ENCODE data around the gene TRMT13. TPM values are rescaled to one million over a fixed set of nuclear protein-coding genes. Genes with fewer than 3 reads are reported as not detected.
A peak's percentile ranks its signal among the peaks of the same experiment; 100 is the strongest.

TRMT13 gene
- polyA plus RNA-seq, 4 donors: 7.6 to 25.5 (median 10.5) TPM

- H3K27ac ChIP-seq (ENCODE audit: low read depth in 1 of 3, low read length in 2 of 3): no peak overlapping the region
- FAIRE-seq (no peak), DNase-seq (no peak)
- no peaks in the 10 kb centered on the region for H3K27me3 ChIP-seq (ENCODE audit: control insufficient read depth in 3 of 3, insufficient read depth in 3 of 3, low read length in 3 of 3)
- no peaks in the 10 kb centered on the region for H3K4me1 ChIP-seq (ENCODE audit: control insufficient read depth in 3 of 3, insufficient read depth in 2 of 3, low read depth in 1 of 3, low read length in 2 of 3)
- H3K36me3 ChIP-seq (ENCODE audit: control insufficient read depth in 3 of 3, insufficient read depth in 2 of 3, low read depth in 1 of 3, low read length in 3 of 3): peaks cover 0 to 6% (median 0%) of the 10 kb centered on the region in 3 donors
- H3K4me3 ChIP-seq (ENCODE audit: low read depth in 1 of 3, low read length in 3 of 3): no peak overlapping the region
- no peaks in the 10 kb centered on the region for H3K9me3 ChIP-seq (ENCODE audit: control insufficient read depth in 2 of 2, insufficient read depth in 1 of 2, low read depth in 1 of 2, low read length in 1 of 2)
Observed at GRCh38 chr1:100109554-100110066, 23.4 kb upstream of the TRMT13 start.

- no peaks in the 10 kb centered on the region for H3K27me3 ChIP-seq (ENCODE audit: control insufficient read depth in 3 of 3, insufficient read depth in 3 of 3, low read length in 3 of 3)
- H3K27ac ChIP-seq (ENCODE audit: low read depth in 1 of 3, low read length in 2 of 3): no peak overlapping the region
- no peak for DNase-seq
- 97 to 99% (median 98%) methylated on average over 4 of the region's 4 CpGs for WGBS, 3 donors
- FAIRE-seq: no peak
- H3K36me3 ChIP-seq (ENCODE audit: control insufficient read depth in 3 of 3, insufficient read depth in 2 of 3, low read depth in 1 of 3, low read length in 3 of 3): peaks cover 0 to 3% (median 3%) of the 10 kb centered on the region in 3 donors
- no peaks in the 10 kb centered on the region for H3K4me1 ChIP-seq (ENCODE audit: control insufficient read depth in 3 of 3, insufficient read depth in 2 of 3, low read depth in 1 of 3, low read length in 2 of 3)
- H3K4me3 ChIP-seq (ENCODE audit: low read depth in 1 of 3, low read length in 3 of 3): no peak overlapping the region
- H3K9me3 ChIP-seq (ENCODE audit: control insufficient read depth in 2 of 2, insufficient read depth in 1 of 2, low read depth in 1 of 2, low read length in 1 of 2): no peaks in the 10 kb centered on the region
Observed at GRCh38 chr1:100115524-100115923, 17.4 kb upstream of the TRMT13 start.

- H3K27me3 ChIP-seq (ENCODE audit: control insufficient read depth in 3 of 3, insufficient read depth in 3 of 3, low read length in 3 of 3): no peaks in the 10 kb centered on the region
- DNase-seq: no peak
- H3K36me3 ChIP-seq (ENCODE audit: control insufficient read depth in 3 of 3, insufficient read depth in 2 of 3, low read depth in 1 of 3, low read length in 3 of 3): peaks cover 2 to 6% (median 3%) of the 10 kb centered on the region in 3 donors
- no peak for FAIRE-seq
- H3K9me3 ChIP-seq (ENCODE audit: control insufficient read depth in 2 of 2, insufficient read depth in 1 of 2, low read depth in 1 of 2, low read length in 1 of 2): no peaks in the 10 kb centered on the region
- H3K27ac ChIP-seq (ENCODE audit: low read depth in 1 of 3, low read length in 2 of 3): no peak overlapping the region
- WGBS, 3 donors: 91 to 98% (median 91%) methylated on average over 1 of the region's 1 CpG
- no peak overlapping the region for H3K4me3 ChIP-seq (ENCODE audit: low read depth in 1 of 3, low read length in 3 of 3)
- H3K4me1 ChIP-seq (ENCODE audit: control insufficient read depth in 3 of 3, insufficient read depth in 2 of 3, low read depth in 1 of 3, low read length in 2 of 3): no peaks in the 10 kb centered on the region
Observed at GRCh38 chr1:100122177-100122576, 10.8 kb upstream of the TRMT13 start.

- Histone ChIP-seq H3K4me3 (ENCODE audit: low read depth in 1 of 3, low read length in 3 of 3) (no peak overlapping the region), H3K27me3 (ENCODE audit: control insufficient read depth in 3 of 3, insufficient read depth in 3 of 3, low read length in 3 of 3) (no peaks in the 10 kb centered on the region), H3K27ac (ENCODE audit: low read depth in 1 of 3, low read length in 2 of 3) (no peak overlapping the region), H3K4me1 (ENCODE audit: control insufficient read depth in 3 of 3, insufficient read depth in 2 of 3, low read depth in 1 of 3, low read length in 2 of 3) (no peaks in the 10 kb centered on the region), H3K36me3 (ENCODE audit: control insufficient read depth in 3 of 3, insufficient read depth in 2 of 3, low read depth in 1 of 3, low read length in 3 of 3) (peaks cover 0 to 6% (median 2%) of the 10 kb centered on the region in 3 donors), H3K9me3 (ENCODE audit: control insufficient read depth in 2 of 2, insufficient read depth in 1 of 2, low read depth in 1 of 2, low read length in 1 of 2) (no peaks in the 10 kb centered on the region)
- DNase-seq (no peak), FAIRE-seq (no peak)
- WGBS, 3 donors: 63 to 82% (median 77%) methylated on average over 1 of the region's 1 CpG
Observed at GRCh38 chr1:100127226-100127625, 5.7 kb upstream of the TRMT13 start.

DNA sequence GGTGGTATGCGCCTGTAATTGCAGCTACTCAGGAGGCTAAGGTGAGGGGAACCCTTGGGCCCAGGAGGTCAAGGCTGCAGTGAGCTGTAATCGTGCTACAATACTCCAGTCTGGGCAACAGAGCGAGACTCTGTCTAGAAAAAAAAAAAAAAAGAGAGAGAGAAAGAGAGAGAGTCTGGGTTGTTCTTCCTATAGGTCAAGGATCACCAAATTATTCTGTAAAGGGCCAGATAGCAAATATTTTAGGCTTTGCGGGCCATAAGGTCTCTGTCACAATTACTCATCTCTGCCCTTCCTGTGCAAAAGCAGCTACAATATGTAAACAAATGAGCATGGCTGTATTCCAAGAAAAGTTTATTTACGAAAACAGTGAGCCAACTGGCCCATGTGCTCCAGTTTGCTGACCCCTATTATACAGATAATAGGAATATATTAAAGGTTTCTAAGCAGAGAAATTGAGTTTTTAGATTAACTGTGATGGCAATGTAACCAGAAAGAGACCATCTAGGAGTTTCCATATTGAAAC, 2.3 kb upstream of the TRMT13 start:
- Histone ChIP-seq H3K4me3 (ENCODE audit: low read depth in 1 of 3, low read length in 3 of 3) (no peak overlapping the region), H3K27me3 (ENCODE audit: control insufficient read depth in 3 of 3, insufficient read depth in 3 of 3, low read length in 3 of 3) (no peaks in the 10 kb centered on the region), H3K9me3 (ENCODE audit: control insufficient read depth in 2 of 2, insufficient read depth in 1 of 2, low read depth in 1 of 2, low read length in 1 of 2) (no peaks in the 10 kb centered on the region), H3K36me3 (ENCODE audit: control insufficient read depth in 3 of 3, insufficient read depth in 2 of 3, low read depth in 1 of 3, low read length in 3 of 3) (no peaks in the 10 kb centered on the region), H3K4me1 (ENCODE audit: control insufficient read depth in 3 of 3, insufficient read depth in 2 of 3, low read depth in 1 of 3, low read length in 2 of 3) (peaks cover 0 to 5% (median 3%) of the 10 kb centered on the region in 3 donors), H3K27ac (ENCODE audit: low read depth in 1 of 3, low read length in 2 of 3) (no peak overlapping the region)
- DNase-seq: no peak
- FAIRE-seq: no peak
- WGBS, 3 donors: 69 to 89% (median 85%) methylated on average over 5 of the region's 5 CpGs

DNA sequence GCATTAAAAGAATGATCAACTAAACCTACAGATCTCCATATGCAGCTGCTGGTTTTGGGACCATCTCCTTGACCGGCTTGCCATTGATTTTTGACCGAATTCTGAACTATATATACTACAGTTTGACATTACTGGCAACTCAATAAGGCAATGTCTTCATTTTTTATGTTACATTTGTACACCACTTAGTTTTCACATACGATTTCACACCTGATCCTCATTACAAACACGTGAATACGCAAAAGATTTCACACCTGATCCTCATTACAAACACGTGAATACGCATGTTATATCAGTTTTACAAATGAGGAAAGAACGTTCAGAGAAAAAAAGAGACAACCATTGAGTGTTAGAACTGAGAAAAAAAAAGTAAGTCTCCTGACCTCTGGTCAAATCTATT, 1.3 kb upstream of the TRMT13 start:
- Histone ChIP-seq H3K36me3 (ENCODE audit: control insufficient read depth in 3 of 3, insufficient read depth in 2 of 3, low read depth in 1 of 3, low read length in 3 of 3) (no peaks in the 10 kb centered on the region), H3K27ac (ENCODE audit: low read depth in 1 of 3, low read length in 2 of 3) (no peak overlapping the region), H3K27me3 (ENCODE audit: control insufficient read depth in 3 of 3, insufficient read depth in 3 of 3, low read length in 3 of 3) (no peaks in the 10 kb centered on the region), H3K4me3 (ENCODE audit: low read depth in 1 of 3, low read length in 3 of 3) (peak overlapping the region in 1 of 3 donors; percentile 88), H3K9me3 (ENCODE audit: control insufficient read depth in 2 of 2, insufficient read depth in 1 of 2, low read depth in 1 of 2, low read length in 1 of 2) (no peaks in the 10 kb centered on the region), H3K4me1 (ENCODE audit: control insufficient read depth in 3 of 3, insufficient read depth in 2 of 3, low read depth in 1 of 3, low read length in 2 of 3) (peaks cover 0 to 5% (median 3%) of the 10 kb centered on the region in 3 donors)
- 64 to 72% (median 71%) methylated on average over 8 of the region's 8 CpGs for WGBS, 3 donors
- FAIRE-seq (no peak), DNase-seq (no peak)

- Histone ChIP-seq H3K4me3 (ENCODE audit: low read depth in 1 of 3, low read length in 3 of 3) (no peak overlapping the region), H3K4me1 (ENCODE audit: control insufficient read depth in 3 of 3, insufficient read depth in 2 of 3, low read depth in 1 of 3, low read length in 2 of 3) (peaks cover 0 to 5% (median 3%) of the 10 kb centered on the region in 3 donors), H3K9me3 (ENCODE audit: control insufficient read depth in 2 of 2, insufficient read depth in 1 of 2, low read depth in 1 of 2, low read length in 1 of 2) (no peaks in the 10 kb centered on the region), H3K27ac (ENCODE audit: low read depth in 1 of 3, low read length in 2 of 3) (no peak overlapping the region), H3K27me3 (ENCODE audit: control insufficient read depth in 3 of 3, insufficient read depth in 3 of 3, low read length in 3 of 3) (no peaks in the 10 kb centered on the region), H3K36me3 (ENCODE audit: control insufficient read depth in 3 of 3, insufficient read depth in 2 of 3, low read depth in 1 of 3, low read length in 3 of 3) (peaks cover 5 to 8% (median 8%) of the 10 kb centered on the region in 3 donors)
- no peak for FAIRE-seq
- 70 to 78% (median 76%) methylated on average over 3 of the region's 3 CpGs for WGBS, 3 donors
- DNase-seq: no peak
Observed at GRCh38 chr1:100134872-100135271, 1.9 kb downstream of the TRMT13 start.

GRCh38 chr1:100137602-100138001, 4.6 kb downstream of the TRMT13 start:
- FAIRE-seq (no peak), DNase-seq (no peak)
- 94 to 97% (median 97%) methylated on average over 2 of the region's 2 CpGs for WGBS, 3 donors
- Histone ChIP-seq H3K27me3 (ENCODE audit: control insufficient read depth in 3 of 3, insufficient read depth in 3 of 3, low read length in 3 of 3) (no peaks in the 10 kb centered on the region), H3K27ac (ENCODE audit: low read depth in 1 of 3, low read length in 2 of 3) (no peak overlapping the region), H3K4me1 (ENCODE audit: control insufficient read depth in 3 of 3, insufficient read depth in 2 of 3, low read depth in 1 of 3, low read length in 2 of 3) (peaks cover 3 to 5% (median 3%) of the 10 kb centered on the region in 3 donors), H3K4me3 (ENCODE audit: low read depth in 1 of 3, low read length in 3 of 3) (no peak overlapping the region), H3K9me3 (ENCODE audit: control insufficient read depth in 2 of 2, insufficient read depth in 1 of 2, low read depth in 1 of 2, low read length in 1 of 2) (no peaks in the 10 kb centered on the region), H3K36me3 (ENCODE audit: control insufficient read depth in 3 of 3, insufficient read depth in 2 of 3, low read depth in 1 of 3, low read length in 3 of 3) (peaks cover 5 to 14% (median 14%) of the 10 kb centered on the region in 3 donors)

DNA sequence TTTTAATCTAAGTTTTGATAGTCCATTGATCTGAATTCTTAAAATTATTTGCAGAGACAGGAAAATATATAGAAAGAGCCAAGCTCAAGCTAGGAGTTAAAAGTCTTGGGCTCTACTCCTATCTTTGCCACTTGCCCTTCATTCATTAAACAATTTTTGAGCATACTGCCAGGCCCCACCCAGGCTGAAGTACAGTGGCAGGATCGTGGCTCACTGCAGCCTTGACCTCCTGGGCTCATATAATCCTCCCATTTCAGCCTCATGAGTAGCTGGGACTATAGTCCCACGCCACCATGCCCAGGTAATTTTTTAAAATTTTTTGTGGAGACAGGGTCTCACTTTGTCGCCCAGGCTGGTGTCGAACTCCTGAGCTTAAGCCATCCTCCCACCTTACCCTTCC, 8.2 kb downstream of the TRMT13 start:
- H3K27ac ChIP-seq (ENCODE audit: low read depth in 1 of 3, low read length in 2 of 3): no peak overlapping the region
- peaks cover 14 to 21% (median 19%) of the 10 kb centered on the region in 3 donors for H3K36me3 ChIP-seq (ENCODE audit: control insufficient read depth in 3 of 3, insufficient read depth in 2 of 3, low read depth in 1 of 3, low read length in 3 of 3)
- H3K27me3 ChIP-seq (ENCODE audit: control insufficient read depth in 3 of 3, insufficient read depth in 3 of 3, low read length in 3 of 3): no peaks in the 10 kb centered on the region
- no peak overlapping the region for H3K4me3 ChIP-seq (ENCODE audit: low read depth in 1 of 3, low read length in 3 of 3)
- H3K9me3 ChIP-seq (ENCODE audit: control insufficient read depth in 2 of 2, insufficient read depth in 1 of 2, low read depth in 1 of 2, low read length in 1 of 2): no peaks in the 10 kb centered on the region
- WGBS, 3 donors: 68 to 85% (median 74%) methylated on average over 4 of the region's 4 CpGs
- DNase-seq (peak in 1 of 2 donors; percentile 72), FAIRE-seq (no peak)
- peaks cover 0 to 3% (median 0%) of the 10 kb centered on the region in 3 donors for H3K4me1 ChIP-seq (ENCODE audit: control insufficient read depth in 3 of 3, insufficient read depth in 2 of 3, low read depth in 1 of 3, low read length in 2 of 3)

Measured in small intestine (tissue), 7 donors.